ENCODE measurements around the gene MIA2.
A peak's percentile ranks its signal among the peaks of the same experiment; 100 is the strongest.

MIA2 gene

GRCh38 chr14:39416072-39416471, 182.4 kb downstream of the MIA2 start:
- no peak for DNase-seq (ENCODE audit: low read depth in 1 of 2, low spot score in 1 of 2)
- Histone ChIP-seq H3K27ac (replicated peaks) (no peak overlapping the region), H3K4me3 (replicated peaks; ENCODE audit: insufficient read depth, low read length) (no peak overlapping the region), H3K27me3 (ENCODE audit: insufficient read depth, poor library complexity, severe bottlenecking) (no peaks in the 10 kb centered on the region)
- TF ChIP-seq REST (IDR thresholded peaks at IDR 0.05; ENCODE audit: insufficient replicate concordance, low read depth) (no peak), POLR2AphosphoS5 (IDR thresholded peaks at IDR 0.05; ENCODE audit: low read depth) (no peak), GABPA (IDR thresholded peaks at IDR 0.05; ENCODE audit: low read depth) (no peak), SPI1 (IDR thresholded peaks at IDR 0.05; ENCODE audit: borderline replicate concordance, low read depth) (no peak), CTCF (IDR thresholded peaks at IDR 0.05; ENCODE audit: insufficient read depth, low read length) (no peak)

DNA sequence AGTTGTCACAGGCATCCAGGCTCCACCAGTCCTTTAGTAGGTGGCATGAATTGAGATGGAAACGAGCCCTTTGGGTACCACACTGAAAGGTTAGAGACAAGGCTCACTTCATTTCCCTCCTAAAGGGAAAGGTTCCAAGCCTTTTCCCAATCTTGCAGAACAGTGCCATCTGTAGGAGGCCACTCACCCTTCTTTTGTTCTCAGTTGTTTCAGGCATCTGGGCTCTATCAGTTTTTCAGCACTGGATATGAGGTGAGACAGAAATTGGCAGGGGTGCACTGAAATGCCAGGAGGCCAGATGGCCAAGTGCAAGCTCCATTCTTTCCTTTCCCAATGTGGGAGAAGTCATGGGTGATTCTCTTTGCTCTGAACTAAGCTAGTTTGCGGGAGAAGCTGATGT, 183.3 kb downstream of the MIA2 start:
- Histone ChIP-seq H3K4me3 (replicated peaks; ENCODE audit: insufficient read depth, low read length) (no peak overlapping the region), H3K27me3 (ENCODE audit: insufficient read depth, poor library complexity, severe bottlenecking) (no peaks in the 10 kb centered on the region), H3K27ac (replicated peaks) (no peak overlapping the region)
- TF ChIP-seq GABPA (IDR thresholded peaks at IDR 0.05; ENCODE audit: low read depth) (no peak), REST (IDR thresholded peaks at IDR 0.05; ENCODE audit: insufficient replicate concordance, low read depth) (no peak)
- DNase-seq (ENCODE audit: low read depth in 1 of 2, low spot score in 1 of 2) = peak in 1 of 2 experiments; percentile 7

DNA sequence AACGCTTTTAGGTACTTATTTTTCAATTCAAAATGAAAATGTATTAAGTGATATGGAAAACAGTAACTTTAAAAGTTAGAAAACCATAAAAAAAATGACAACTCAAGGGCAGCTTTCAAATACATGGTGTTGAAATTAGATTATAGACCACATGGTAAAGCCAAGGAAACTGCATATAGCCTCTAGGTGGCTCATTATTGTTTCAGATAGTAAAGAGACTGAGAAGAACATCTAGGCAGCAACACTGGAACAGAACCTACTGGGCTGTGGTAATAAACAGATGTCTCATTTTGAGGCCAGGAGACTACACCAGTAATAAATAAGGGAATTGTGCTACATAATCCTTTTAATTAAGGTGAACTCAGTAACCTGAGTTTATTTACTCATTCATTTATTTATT, 185.6 kb downstream of the MIA2 start:
- TF ChIP-seq CTCF (IDR thresholded peaks at IDR 0.05; ENCODE audit: insufficient read depth, low read length) (no peak), SPI1 (IDR thresholded peaks at IDR 0.05; ENCODE audit: borderline replicate concordance, low read depth) (no peak), GABPA (IDR thresholded peaks at IDR 0.05; ENCODE audit: low read depth) (no peak), REST (IDR thresholded peaks at IDR 0.05; ENCODE audit: insufficient replicate concordance, low read depth) (no peak), POLR2AphosphoS5 (IDR thresholded peaks at IDR 0.05; ENCODE audit: low read depth) (no peak)
- no peak overlapping the region for H3K27ac ChIP-seq (replicated peaks)

DNA sequence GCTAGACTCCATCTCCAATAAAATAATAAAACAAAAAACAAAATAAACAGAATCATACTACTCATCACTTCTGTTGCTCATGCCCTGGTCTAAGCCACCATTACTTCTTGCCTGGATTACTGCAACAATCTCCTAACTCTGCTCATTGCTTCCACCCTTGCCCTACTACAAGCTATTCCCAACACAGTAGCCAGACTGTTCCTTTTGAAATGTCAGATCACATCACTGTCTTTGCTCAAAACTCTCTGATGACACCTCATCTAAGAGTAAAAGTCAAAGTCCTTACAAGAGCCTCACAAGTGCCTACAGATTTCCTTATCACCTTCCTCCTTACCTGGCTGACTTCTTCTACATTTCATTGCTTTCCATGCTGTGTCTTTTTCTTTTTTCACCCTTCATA, 188.5 kb downstream of the MIA2 start:
- no peak overlapping the region for H3K4me3 ChIP-seq (replicated peaks; ENCODE audit: insufficient read depth, low read length)
- H3K27ac ChIP-seq (replicated peaks) = no peak overlapping the region
- DNase-seq (ENCODE audit: low read depth in 1 of 2, low spot score in 1 of 2) = no peak
- TF ChIP-seq CTCF (IDR thresholded peaks at IDR 0.05; ENCODE audit: insufficient read depth, low read length) = no peak
- no peak for TF ChIP-seq REST (IDR thresholded peaks at IDR 0.05; ENCODE audit: insufficient replicate concordance, low read depth)
- TF ChIP-seq GABPA (IDR thresholded peaks at IDR 0.05; ENCODE audit: low read depth) = no peak
- TF ChIP-seq POLR2AphosphoS5 (IDR thresholded peaks at IDR 0.05; ENCODE audit: low read depth) = no peak
- TF ChIP-seq SPI1 (IDR thresholded peaks at IDR 0.05; ENCODE audit: borderline replicate concordance, low read depth) = no peak
- no peaks in the 10 kb centered on the region for H3K27me3 ChIP-seq (ENCODE audit: insufficient read depth, poor library complexity, severe bottlenecking)

More for the DNA sequence above, 185.6 kb downstream of the MIA2 start:
- Histone ChIP-seq H3K27me3 (ENCODE audit: insufficient read depth, poor library complexity, severe bottlenecking) (no peaks in the 10 kb centered on the region), H3K4me3 (replicated peaks; ENCODE audit: insufficient read depth, low read length) (no peak overlapping the region)
- no peak for DNase-seq (ENCODE audit: low read depth in 1 of 2, low spot score in 1 of 2)
